ENCODE measurements around the gene ATP5IF1. TPM values are rescaled to one million over a fixed set of nuclear protein-coding genes. Genes with fewer than 3 reads are reported as not detected.

The ATP5IF1 gene
- total and polyA plus RNA-seq, 2 of the 8 experiments (the other 6 are each of a cell fraction or from before 2014, with no cell fraction given), result 198 to 242 TPM

DNA sequence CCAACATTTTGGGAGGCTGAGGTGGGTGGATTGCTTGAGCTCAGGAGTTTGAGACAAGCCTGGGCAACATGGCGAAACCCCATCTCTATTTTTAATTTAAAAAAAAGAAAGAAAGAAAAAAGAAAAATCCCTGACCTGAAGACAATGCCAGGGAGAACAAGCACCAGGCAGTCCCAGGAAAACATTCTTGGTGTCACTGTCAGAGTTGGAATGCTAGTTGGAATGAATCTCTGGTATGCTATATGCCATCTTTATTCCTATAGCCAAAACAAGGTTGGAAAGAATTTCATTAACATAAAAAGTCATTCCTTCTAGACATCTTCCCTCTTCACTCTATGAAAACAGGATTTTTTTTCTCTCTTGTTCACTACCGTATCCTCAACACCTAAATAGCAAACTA is 5.9 kb upstream of the ATP5IF1 start:
- no peak for FAIRE-seq
- CTCF ChIA-PET (ENCODE audit: partially characterized antibody), result no interaction called here
- Histone ChIP-seq H3K14ac (ENCODE audit: insufficient read length) (no peak overlapping the region), H2BK5ac (ENCODE audit: low read depth, low read length) (no peak overlapping the region), H2AK5ac (ENCODE audit: low read depth, low read length) (no peak overlapping the region), H3K79me2 (ENCODE audit: control insufficient read depth in 1 of 2, insufficient read depth in 2 of 2, low read length in 2 of 2) (peaks cover 10 to 36% of the 10 kb centered on the region in 2 experiments), H3K27me3 (replicated peaks in 1 of 4; ENCODE audit: control insufficient read depth in 3 of 4, extremely low read depth in 1 of 4, insufficient read depth in 3 of 4, low read length in 3 of 4) (no peaks in the 10 kb centered on the region), H4K91ac (replicated peaks; ENCODE audit: insufficient read length, low read length) (no peak overlapping the region), H2BK15ac (ENCODE audit: low read length) (no peak overlapping the region), H3K4ac (replicated peaks; ENCODE audit: insufficient read length, low read depth, low read length) (no peak overlapping the region), H4K20me1 (replicated peaks in 1 of 2; ENCODE audit: control insufficient read depth in 1 of 2, insufficient read depth in 2 of 2, low read length in 2 of 2) (no peaks in the 10 kb centered on the region), H3K56ac (replicated peaks; ENCODE audit: insufficient read length, low read depth, low read length) (no peak overlapping the region), H3K4me3 (ENCODE audit: extremely low read depth in 1 of 4, insufficient read depth in 2 of 4, low read depth in 3 of 4, low read length in 4 of 4) (no peak overlapping the region), H3K4me1 (replicated peaks in 1 of 4; ENCODE audit: control insufficient read depth in 3 of 4, insufficient read depth in 4 of 4, low read length in 3 of 4) (no peaks in the 10 kb centered on the region), H2BK20ac (ENCODE audit: low read length) (no peak overlapping the region), H3K18ac (ENCODE audit: extremely low read depth, low read length) (no peak overlapping the region), H3K27ac (ENCODE audit: low read depth, low read length) (no peak overlapping the region), H3K36me3 (ENCODE audit: control insufficient read depth in 2 of 4, insufficient read depth in 4 of 4, low read length in 3 of 4) (peaks cover 4 to 29% (median 21%) of the 10 kb centered on the region in 4 experiments; a peak in 7 of 8 replicates), H3K23ac (ENCODE audit: insufficient read length) (no peak overlapping the region), H3K4me2 (ENCODE audit: insufficient read depth in 1 of 2, low read depth in 2 of 2, low read length in 2 of 2) (no peak overlapping the region), H4K5ac (ENCODE audit: insufficient read length, low read depth, low read length) (no peak overlapping the region), H2BK120ac (replicated peaks; ENCODE audit: low read depth, low read length) (no peak overlapping the region), H2BK12ac (ENCODE audit: low read depth, low read length) (no peak overlapping the region), H2AFZ (ENCODE audit: low read length) (no peak overlapping the region), H3K9me3 (ENCODE audit: insufficient read depth in 2 of 2, low read depth in 1 of 2, low read length in 1 of 2) (no peaks in the 10 kb centered on the region), H4K8ac (ENCODE audit: extremely low read depth, insufficient read depth, low read length) (no peak overlapping the region), H3K79me1 (ENCODE audit: low read depth, low read length) (peaks cover 3% of the 10 kb centered on the region; the same call in 1 of the 2 replicates), H3K9ac (replicated peaks in 1 of 4; ENCODE audit: extremely low read depth in 1 of 4, low read depth in 3 of 4, low read length in 3 of 4) (no peak overlapping the region), H3K23me2 (ENCODE audit: low read depth, low read length) (peaks cover 5% of the 10 kb centered on the region; the same call in 1 of the 2 replicates)
- WGBS, 2 experiments (ENCODE audit: extremely low coverage in 1 of 2, insufficient coverage in 1 of 2, insufficient read length in 1 of 2, insufficient replicate concordance in 2 of 2, low coverage in 1 of 2, low lambda C conversion rate in 2 of 2, missing lambda C conversion rate in 1 of 2), result 73% methylated on average over 2 of the region's 2 CpGs; no CpG with 5 or more reads in 1 of the 2 experiments
- DNase-seq (ENCODE audit: low read depth in 1 of 2, low spot score in 2 of 2), result no peak
- POLR2A ChIA-PET (ENCODE audit: partially characterized antibody), result no interaction called here
- TF ChIP-seq, protein P1, sequence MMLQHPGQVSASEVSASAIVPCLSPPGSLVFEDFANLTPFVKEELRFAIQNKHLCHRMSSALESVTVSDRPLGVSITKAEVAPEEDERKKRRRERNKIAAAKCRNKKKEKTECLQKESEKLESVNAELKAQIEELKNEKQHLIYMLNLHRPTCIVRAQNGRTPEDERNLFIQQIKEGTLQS (IDR thresholded peaks at IDR 0.05; ENCODE audit: insufficient read depth, low read depth, low read length), result no peak
- TF ChIP-seq SRF (IDR thresholded peaks at IDR 0.05; ENCODE audit: low read depth, low read length) (no peak), HDAC2 (IDR thresholded peaks at IDR 0.05; ENCODE audit: borderline replicate concordance in 1 of 2, low read depth in 2 of 2, low read length in 2 of 2) (no peak), KDM1A (IDR thresholded peaks at IDR 0.05; ENCODE audit: borderline replicate concordance, low read length) (no peak), KDM5A (IDR thresholded peaks at IDR 0.05; ENCODE audit: low read length) (no peak), BACH1 (IDR thresholded peaks at IDR 0.05; ENCODE audit: low read length) (no peak), TCF12 (IDR thresholded peaks at IDR 0.05; ENCODE audit: low read depth, low read length) (no peak), SP2 (IDR thresholded peaks at IDR 0.05; ENCODE audit: low read length) (no peak), CTBP2 (IDR thresholded peaks at IDR 0.05; ENCODE audit: borderline replicate concordance, insufficient read depth, insufficient read length, low read length) (no peak), GTF2F1 (IDR thresholded peaks at IDR 0.05; ENCODE audit: borderline replicate concordance, low read depth, low read length) (no peak), CHD2 (IDR thresholded peaks at IDR 0.05; ENCODE audit: low read length) (no peak), MAFK (IDR thresholded peaks at IDR 0.05; ENCODE audit: low read depth, low read length) (no peak), GABPA (IDR thresholded peaks at IDR 0.05; ENCODE audit: borderline replicate concordance, insufficient read depth, low read length) (no peak), YY1 (IDR thresholded peaks at IDR 0.05; ENCODE audit: low read depth, low read length) (no peak), KDM4A (IDR thresholded peaks at IDR 0.05; ENCODE audit: low read depth, low read length, severe bottlenecking) (no peak)

Data from H1 (cell line).